Measurements from ENCODE around the gene MPC2.

The MPC2 gene

GRCh38 chr1:167943541-167943940 lies 6.7 kb upstream of the MPC2 start:
- TF ChIP-seq, protein P1, sequence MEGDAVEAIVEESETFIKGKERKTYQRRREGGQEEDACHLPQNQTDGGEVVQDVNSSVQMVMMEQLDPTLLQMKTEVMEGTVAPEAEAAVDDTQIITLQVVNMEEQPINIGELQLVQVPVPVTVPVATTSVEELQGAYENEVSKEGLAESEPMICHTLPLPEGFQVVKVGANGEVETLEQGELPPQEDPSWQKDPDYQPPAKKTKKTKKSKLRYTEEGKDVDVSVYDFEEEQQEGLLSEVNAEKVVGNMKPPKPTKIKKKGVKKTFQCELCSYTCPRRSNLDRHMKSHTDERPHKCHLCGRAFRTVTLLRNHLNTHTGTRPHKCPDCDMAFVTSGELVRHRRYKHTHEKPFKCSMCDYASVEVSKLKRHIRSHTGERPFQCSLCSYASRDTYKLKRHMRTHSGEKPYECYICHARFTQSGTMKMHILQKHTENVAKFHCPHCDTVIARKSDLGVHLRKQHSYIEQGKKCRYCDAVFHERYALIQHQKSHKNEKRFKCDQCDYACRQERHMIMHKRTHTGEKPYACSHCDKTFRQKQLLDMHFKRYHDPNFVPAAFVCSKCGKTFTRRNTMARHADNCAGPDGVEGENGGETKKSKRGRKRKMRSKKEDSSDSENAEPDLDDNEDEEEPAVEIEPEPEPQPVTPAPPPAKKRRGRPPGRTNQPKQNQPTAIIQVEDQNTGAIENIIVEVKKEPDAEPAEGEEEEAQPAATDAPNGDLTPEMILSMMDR (IDR thresholded peaks at IDR 0.05), result no peak

DNA sequence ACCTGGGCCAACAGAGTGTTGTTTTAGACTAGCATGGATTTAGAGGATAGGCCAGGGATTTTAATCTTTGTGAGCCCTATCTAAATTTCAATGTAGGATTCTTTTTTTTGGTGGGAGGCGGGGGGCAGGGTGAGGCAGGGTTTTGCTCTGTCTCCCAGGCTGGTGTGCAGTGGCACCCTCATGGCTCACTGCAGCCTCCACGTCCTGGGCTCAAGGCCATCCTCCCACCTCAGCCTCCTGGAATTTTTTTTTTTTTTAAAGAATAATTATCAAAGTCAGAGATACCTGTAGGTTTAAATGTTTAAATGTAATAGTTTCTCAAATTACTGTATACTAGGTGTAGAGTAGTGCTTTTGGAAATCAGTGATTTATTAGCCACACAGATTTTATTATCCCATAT lies 3.4 kb upstream of the MPC2 start:
- TF ChIP-seq, protein P1 (IDR thresholded peaks at IDR 0.05), result no peak

DNA sequence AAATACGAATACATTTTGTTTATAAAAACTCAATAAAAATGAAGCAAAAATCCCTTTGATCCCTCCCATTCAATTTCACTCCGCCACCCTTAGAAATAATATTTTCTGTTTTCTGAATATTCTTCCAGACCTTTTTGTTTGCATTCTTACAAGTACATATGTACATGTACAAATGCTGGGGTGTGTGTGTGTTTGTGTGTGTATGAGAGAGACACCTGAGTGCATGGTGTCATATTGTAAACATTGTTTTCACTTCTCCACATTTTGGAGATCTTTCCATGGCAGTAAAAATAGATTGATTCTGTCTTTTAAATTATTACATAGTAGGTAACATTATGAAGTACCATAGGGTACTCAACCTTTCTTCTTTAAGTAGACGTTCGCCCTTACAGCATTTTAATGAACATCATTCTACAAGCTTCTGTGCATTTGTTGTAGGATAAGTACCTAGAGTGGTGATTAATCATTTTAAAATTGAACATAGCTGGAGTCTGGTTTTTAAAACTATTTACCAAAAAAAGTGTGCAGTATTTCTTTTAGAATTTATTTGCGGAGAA lies 1.3 kb upstream of the MPC2 start:
- TF ChIP-seq, protein P1 (IDR thresholded peaks at IDR 0.05), result no peak

DNA sequence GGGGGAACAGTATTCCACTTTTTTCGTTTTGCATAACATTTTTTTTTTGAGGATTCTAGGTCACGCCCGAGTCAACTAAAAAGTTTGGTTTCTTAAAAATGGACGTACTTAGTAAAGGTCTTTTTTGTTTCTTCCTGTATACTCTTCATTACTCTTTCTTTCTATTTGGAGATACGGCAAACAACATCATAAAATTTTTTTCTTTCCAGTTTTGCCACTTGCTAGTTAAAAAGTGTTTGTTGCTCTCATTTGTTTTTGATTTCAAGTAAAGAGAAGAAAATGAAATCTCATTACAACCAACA lies 788 bp upstream of the MPC2 start:
- TF ChIP-seq, protein P1 (IDR thresholded peaks at IDR 0.05), result no peak

DNA sequence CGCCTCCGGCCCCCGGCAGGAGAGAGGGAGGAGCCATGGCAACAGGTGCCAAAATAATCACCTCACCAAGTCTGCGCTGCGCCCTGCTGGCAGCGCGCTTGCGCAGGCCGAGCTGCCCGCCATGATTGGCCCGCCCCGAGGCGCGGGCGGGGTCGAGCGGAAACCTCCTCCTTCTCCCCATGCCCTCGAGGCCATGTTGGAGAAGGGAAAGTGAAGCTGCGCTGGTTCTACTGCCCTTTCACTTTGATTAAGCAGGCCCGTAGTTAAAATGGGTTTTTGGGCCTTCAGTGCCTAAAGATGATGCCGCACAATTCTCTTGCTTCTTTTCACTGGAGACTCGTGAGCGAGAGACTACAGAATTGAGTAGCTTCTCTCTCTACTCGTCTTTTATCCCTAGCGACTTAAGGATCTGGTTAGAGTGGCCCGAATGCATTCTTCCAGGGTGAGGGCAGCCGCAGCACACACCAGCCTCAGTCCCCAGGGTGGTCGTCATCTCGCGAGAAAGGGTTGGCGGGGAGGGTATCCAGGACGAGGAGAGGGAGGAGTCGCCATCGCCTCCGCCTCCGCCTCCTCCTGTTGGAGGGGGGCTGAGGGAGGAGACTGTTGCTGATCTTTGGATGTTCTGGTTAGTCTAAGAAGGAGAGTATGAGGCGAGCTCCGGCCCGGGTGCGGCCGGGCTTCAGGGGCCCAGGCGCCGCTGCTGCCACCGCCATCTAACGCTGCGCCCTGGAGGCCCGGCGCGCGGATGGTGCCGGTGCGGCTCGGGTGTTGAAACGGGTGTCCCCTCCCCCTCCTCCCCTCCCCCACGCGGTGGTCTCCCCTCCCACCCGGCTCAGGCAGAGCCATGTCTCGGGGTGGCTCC lies 573 bp downstream of the MPC2 start, which contains the start of gene DCAF6:
DCAF6 (plus strand) TSS at position 616 of the 862 bp plus-strand sequence; CDS start at position 845, 229 bp downstream.
- TF ChIP-seq, protein P1 (IDR thresholded peaks at IDR 0.05), result no peak

DNA sequence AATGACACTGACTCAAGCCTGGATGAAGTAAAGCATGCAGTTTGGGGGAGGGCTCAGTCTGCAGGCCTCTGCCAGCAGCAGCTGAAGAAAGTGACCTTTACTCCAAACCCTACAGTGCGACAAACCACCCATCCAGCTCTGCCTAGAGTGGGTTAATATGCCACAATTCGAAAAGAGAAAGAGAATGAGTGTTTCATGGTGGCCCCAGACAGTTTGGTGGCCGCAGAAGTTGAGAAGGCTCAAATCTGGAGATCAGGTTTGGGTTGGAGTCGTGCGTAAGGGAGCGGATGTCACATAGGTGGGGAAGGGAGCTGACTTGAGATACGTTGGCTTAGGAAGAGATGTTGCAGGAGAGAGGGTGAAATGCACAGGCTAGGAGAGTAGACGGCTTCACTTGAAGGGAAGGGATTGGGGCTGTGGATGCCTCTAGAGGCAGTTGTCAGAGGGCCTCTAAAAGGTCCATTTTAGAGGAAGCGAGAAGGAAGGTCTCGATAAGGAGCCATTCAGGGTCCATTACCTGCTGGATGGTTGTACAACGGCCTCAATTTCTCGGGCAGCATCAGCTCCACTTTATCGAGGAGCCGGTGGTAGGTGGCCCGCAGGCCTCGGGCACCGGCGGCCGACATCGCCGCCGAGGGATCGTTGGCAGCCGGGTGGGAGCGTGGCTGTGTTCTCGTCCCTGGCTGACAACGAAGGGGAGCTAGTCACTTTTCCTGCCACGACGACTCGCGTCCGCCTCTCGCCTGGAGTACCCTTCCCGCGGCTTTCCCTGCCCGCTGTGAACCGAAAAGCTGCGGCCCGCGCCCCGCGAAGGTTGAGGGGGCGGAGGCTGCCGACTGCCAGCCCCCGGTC lies 1.4 kb downstream of the MPC2 start:
- TF ChIP-seq, protein P1 (IDR thresholded peaks at IDR 0.05), result no peak; the same call in 1 of the 2 replicates

DNA sequence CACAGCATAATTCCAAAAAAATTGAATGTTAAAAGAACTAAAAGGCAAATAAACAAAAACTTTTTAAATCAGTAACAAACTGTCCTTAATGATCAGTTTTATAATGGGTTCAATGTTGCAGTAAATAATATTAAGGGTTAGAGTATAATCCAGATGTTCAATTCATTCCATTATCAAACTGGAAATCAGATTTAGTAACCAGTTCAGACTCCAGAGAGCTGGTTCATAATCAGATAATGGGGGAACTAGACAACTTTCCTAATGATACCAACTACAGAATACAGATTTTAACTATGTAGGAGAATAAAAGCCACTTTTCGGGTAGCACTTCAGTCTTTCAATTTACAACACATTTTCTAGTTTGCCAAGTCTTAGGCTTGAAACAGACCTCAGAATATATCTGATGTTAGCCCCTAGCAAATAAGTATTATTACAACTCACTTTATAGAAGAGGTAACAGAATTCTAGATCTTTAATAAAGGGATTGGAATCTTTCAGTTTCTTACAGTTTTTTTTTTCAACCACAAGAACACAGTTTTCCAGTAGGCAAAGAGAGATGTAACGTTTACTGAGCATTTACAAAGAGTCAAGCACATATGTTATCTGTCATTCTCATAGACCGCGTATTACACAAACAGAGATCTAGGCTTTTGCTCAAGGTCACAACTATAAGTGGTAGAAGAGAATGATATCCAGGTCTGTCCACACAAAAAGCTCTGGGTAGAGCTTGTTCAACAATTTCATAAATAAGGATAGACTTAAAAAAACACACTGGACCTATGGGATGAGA lies 2.3 kb downstream of the MPC2 start:
- TF ChIP-seq, protein P1 (IDR thresholded peaks at IDR 0.05), result no peak

Data from LNCAP (cell line).